T47D (cell line): Measurements from ENCODE around the gene CTXN2.
A peak's percentile ranks its signal among the peaks of the same experiment; 100 is the strongest.

Experiments used
- DNase-seq, 2 experiments: peaks; one replicate each; pipeline versions ENCODE4 v3.0.0 to v3.0.0-alpha.2; 2011 to 2012; ENCODE audit warnings: low read depth in 1 of 2, low spot score in 1 of 2
- JUND ChIP-seq: IDR thresholded peaks from 2 replicates; pipeline ENCODE4 v1.6.1; 2012; ENCODE audit warnings: low read depth
- in situ Hi-C: cut with HindIII; loops from 2 replicates; pipeline ENCODE4 v1.10.0; 2016; ENCODE audit warnings: low sequenced_read_pairs, low pct_unique_long_range_greater_than_20kb

CTXN2 gene

GRCh38 chr15:48178648-48178931 is 12.9 kb upstream of the CTXN2 start:
- DNase-seq, result no peak
- in situ Hi-C loops, result no loop called here
- TF ChIP-seq JUND, result no peak

- in situ Hi-C loops, result no loop called here
- TF ChIP-seq JUND, result no peak
- no peak for DNase-seq
These were observed 8.7 kb upstream of the CTXN2 start for GRCh38 chr15:48182749-48183148.

GRCh38 chr15:48185529-48185928 is 5.9 kb upstream of the CTXN2 start:
- in situ Hi-C loops, result no loop called here
- no peak for DNase-seq
- TF ChIP-seq JUND, result no peak

GRCh38 chr15:48186271-48186670 is 5.2 kb upstream of the CTXN2 start:
- in situ Hi-C loops, result no loop called here
- no peak for TF ChIP-seq JUND
- no peak for DNase-seq

GRCh38 chr15:48190932-48191573 is 412 bp upstream of the CTXN2 start:
- no peak for TF ChIP-seq JUND
- DNase-seq, result peak; percentile 57 to 84
- in situ Hi-C loops, result no loop called here

GRCh38 chr15:48202068-48202467 is 10.6 kb downstream of the CTXN2 start:
- no peak for TF ChIP-seq JUND
- in situ Hi-C loops, result no loop called here

GRCh38 chr15:48205981-48206380 is 14.5 kb downstream of the CTXN2 start, which contains the start of gene SLC12A1:
TSS of gene SLC12A1 (plus strand) at chr15:48206302. CDS start at chr15:48207720, 1,418 bp downstream.
- no peak for TF ChIP-seq JUND
- DNase-seq, result no peak
- in situ Hi-C loops, result no loop called here

More at GRCh38 chr15:48202068-48202467, 10.6 kb downstream of the CTXN2 start:
- DNase-seq, result no peak

GRCh38 chr15:48221261-48221660 is 29.8 kb downstream of the CTXN2 start:
- no peak for TF ChIP-seq JUND
- DNase-seq, result no peak
- in situ Hi-C loops, result no loop called here

- in situ Hi-C loops, result no loop called here
- no peak for DNase-seq
- no peak for TF ChIP-seq JUND
These were observed 30.4 kb downstream of the CTXN2 start for GRCh38 chr15:48221885-48222284.

- no peak for TF ChIP-seq JUND
- in situ Hi-C loops, result no loop called here
- no peak for DNase-seq
These were observed 31.2 kb downstream of the CTXN2 start for GRCh38 chr15:48222627-48223026.

GRCh38 chr15:48225771-48226170 is 34.3 kb downstream of the CTXN2 start:
- peak in 1 of 2 experiments; percentile 39 for DNase-seq
- TF ChIP-seq JUND, result no peak
- in situ Hi-C loops, result no loop called here

- TF ChIP-seq JUND, result no peak
- in situ Hi-C loops, result no loop called here
- no peak for DNase-seq
These were observed 39.0 kb downstream of the CTXN2 start for GRCh38 chr15:48230498-48230897.

- no peak for TF ChIP-seq JUND
- peak in 1 of 2 experiments; percentile 15 for DNase-seq
- in situ Hi-C loops, result no loop called here
These were observed 41.8 kb downstream of the CTXN2 start for GRCh38 chr15:48233246-48233645.

GRCh38 chr15:48239334-48239733 is 47.9 kb downstream of the CTXN2 start:
- no peak for DNase-seq
- in situ Hi-C loops, result no loop called here
- TF ChIP-seq JUND, result no peak
